Right ventricle myocardium superior (tissue), 1 donor: ENCODE measurements around the gene SUPT3H. TPM values are rescaled to one million over a fixed set of nuclear protein-coding genes. Genes with fewer than 3 reads are reported as not detected.
"Not testable (repeated sequence)": the region's sequence is repeated elsewhere in the genome, so short reads cannot be mapped to it uniquely, and the experiment has no call there.

Source experiments
- ATAC-seq: fragments of 200-7000 bp; cut with Tn5 transposase; one replicate; pipeline ENCODE4 v1.9.1; 2020; ENCODE audit warnings: mild to moderate bottlenecking; ENCODE audit not compliant: poor library complexity
- DNase-seq: peaks from one replicate; pipeline ENCODE4 v3.0.0-alpha.2; 2020
- intact Hi-C: fragments of 100-400 bp; cut with DNase I; formaldehyde crosslinking; loops from one replicate; pipeline ENCODE4 v1.11.2; 2022
- total RNA-seq: library from RNA; stranded (reverse); fragmentation: NEBNext Ultra II Directional; extraction: Animal tissue kit (Norgen Biotek cat#: 25700); gene quantifications from one replicate; pipeline ENCODE4 v1.2.1, GENCODE V29; 2021
- donor health status: DM: no; HTN: yes; CAD: no; lungs with severe emphysema.

Gene SUPT3H
- total RNA-seq, 1 donor from 2014 or later = 3.4 TPM

DNA sequence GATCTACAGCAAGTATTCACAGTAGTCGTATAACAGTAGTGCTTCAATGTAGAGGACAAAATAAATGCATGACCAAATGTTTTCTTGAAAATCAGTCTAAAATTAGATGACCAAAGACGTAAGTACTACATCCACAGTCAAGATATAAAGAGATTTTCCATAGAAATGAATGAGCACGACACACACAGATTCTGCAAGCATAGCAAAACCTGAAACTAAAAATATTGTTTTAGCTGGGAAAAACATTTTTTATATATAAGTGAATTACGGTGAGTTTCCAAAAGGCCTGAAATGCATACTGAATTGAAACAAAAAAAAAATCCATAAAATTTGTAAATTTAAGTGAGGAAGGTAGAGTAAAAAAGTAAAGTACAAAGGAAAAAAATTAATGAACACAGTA is 217.4 kb downstream of the SUPT3H start:
- intact Hi-C loops = no loop called here
- ATAC-seq = no peak
- DNase-seq = no peak

DNA sequence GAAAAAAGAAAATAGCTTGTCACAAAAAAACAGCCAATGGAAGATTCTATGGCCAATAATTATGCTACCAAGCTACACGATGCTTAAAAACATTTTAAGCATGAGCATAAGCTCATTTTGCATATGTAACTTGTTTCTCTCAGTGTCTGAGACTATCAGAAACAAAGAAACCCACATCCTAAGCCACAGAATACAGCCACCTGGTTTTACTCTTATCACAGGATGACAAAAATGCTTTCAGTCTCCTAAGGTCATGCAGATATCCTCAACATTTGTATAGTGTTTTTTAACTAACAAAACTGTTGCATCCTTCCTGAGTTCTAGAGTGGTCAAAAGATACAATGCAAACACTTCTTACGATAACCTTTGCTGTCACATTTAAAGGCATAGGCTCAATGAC is 221.7 kb downstream of the SUPT3H start:
- DNase-seq (no peak), ATAC-seq (no peak)
- intact Hi-C loops = no loop called here

DNA sequence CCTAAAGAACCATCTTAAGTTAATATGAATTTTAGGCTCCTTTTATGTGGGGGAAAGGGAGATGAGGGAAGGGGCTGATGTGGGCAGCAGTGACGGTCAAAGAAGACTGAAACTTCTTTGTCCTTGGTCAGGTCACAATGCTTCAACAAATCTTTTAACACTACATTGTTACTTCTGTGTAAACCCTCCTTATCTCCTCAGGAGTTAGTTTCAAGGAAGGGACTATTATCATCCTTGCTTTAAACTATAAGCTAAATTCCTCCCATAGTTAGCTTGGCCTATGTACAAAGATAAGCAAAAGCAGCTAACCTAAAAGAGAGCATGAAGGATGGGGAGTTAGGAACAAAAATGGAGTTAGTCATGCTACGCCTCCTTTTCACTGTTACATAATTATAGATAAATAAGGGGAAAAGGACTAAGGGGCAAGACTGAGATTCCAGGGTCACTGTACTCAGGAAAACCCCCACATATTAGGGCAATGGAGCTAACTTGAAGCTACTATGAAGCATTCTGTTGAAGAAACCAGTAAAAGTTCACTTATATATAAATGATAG is 222.3 kb downstream of the SUPT3H start:
- no peak for ATAC-seq
- DNase-seq = no peak
- intact Hi-C loops = no loop called here

DNA sequence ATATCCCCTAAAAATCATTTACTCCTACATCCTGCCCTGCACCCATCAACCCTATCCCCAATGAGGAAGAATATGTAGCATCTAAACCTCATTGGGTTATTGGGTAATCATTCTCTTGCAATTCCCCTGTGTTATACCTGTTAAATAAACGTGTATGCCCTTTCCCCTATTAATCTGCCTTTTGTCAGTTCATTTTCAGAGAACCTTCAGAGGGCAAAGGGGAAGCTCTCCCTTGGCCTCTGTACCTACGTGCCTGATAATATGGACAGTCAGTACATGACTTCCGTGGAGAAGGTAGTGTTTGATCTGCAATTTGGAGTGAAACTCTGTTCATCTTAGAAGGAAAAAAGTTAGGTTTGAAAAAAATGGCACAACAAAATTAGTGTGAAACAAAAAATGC is 223.1 kb downstream of the SUPT3H start:
- intact Hi-C loops = no loop called here
- no peak for DNase-seq
- no peak for ATAC-seq

DNA sequence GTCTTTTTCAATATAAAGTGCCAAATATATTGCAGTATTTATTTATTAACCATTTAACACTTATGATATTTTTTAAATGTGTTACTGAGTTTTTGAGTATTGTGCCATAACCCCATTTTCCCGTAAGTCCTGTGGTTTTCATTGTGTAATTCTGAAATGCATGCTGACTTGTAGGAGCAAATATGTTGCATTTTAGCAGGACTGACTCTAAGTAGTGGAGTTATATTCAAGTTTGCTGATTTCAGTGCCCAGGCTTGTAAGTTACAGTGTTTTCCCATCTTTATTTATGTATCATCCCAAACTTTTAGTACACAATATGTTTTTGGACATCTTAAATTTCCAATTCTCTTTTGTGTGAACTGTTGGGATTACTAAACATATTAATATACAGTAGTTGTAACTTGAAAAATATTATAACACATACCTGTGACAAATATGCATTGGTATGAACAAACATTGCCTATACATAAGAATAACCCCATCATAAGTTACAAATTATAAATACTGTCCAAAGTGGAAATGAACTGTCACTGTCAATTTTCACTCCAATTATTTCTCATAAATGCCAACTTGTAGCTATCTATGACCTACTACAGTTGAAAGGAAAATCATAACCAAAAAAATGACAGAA is 228.9 kb downstream of the SUPT3H start:
- ATAC-seq (no peak), DNase-seq (no peak)
- intact Hi-C loops = no loop called here

DNA sequence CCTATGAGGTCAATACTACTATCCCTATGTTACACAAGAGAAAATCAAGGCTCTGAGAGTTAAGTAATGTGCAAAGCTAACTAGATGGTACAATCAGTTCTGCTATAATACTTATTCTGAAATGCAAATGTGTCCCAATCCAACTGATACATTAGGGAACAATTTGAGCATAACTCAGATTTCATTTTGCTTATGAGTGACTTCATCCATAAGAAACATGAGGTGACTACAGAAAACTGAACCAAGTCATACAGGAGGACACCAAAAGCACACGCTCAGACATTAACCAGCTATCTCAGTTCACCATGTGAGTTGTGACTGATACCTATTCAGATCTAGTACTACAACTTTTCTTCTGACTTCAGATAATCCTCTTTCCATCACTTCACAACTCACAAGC is 229.5 kb downstream of the SUPT3H start:
- ATAC-seq (no peak), DNase-seq (no peak)
- intact Hi-C loops = no loop called here

DNA sequence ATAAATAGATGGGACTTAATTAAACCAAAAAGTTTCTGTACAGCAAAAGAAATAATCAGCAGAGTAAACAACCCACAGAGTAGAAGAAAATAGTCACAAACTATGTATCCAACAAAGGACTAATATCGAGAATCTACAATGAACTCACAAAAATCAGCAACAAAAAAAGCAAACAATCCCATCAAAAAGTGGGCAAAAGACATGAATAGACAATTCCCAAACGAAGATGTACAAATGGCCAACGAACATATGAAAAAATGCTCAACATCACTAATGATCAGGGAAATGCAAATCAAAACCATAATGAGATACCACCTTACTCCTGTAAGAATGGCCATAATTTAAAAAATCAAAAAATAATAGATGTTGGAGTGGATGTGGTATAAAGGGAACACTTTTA is 232.1 kb downstream of the SUPT3H start:
- intact Hi-C loops, ATAC-seq: not testable (repeated sequence)

DNA sequence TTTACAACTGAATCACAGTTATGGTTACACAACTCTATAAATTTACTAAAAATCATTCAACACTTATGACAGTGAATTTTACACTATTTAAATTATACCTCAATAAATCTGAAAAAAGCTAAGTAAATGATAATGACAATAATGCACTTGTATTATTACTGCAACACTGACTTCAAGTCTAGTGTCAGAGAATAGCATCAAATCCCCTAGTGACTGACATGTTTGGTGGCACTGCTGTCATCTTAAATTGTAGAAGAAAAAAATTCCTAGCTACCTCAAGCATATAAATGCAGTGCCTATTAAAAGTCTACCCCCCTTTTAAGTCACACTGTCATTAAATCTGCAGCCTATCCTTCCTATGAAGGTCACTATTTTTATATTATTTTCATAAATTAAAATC is 239.0 kb downstream of the SUPT3H start:
- intact Hi-C loops = no loop called here
- DNase-seq (no peak), ATAC-seq (no peak)

More for the DNA sequence above, 232.1 kb downstream of the SUPT3H start:
- not testable (repeated sequence) for DNase-seq

DNA sequence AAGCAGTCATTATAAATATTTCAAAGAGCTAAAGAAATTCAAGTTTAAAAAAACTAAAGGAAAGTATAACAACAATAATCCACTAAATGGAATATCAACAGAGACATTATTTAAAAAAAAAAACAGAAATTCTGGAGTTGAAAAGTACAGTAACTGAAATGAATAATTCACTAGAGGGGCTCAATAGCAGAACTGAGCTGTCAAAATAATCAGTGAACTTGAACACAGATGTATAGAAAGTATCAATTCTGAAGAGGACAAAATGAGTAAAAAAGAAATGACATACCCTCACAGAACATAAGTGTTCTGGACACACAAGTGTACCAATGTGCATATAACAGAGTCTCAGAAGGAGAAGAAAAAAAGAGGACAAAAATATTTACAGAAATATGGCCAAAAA is 241.2 kb downstream of the SUPT3H start:
- DNase-seq = no peak
- ATAC-seq = no peak
- intact Hi-C loops = no loop called here

DNA sequence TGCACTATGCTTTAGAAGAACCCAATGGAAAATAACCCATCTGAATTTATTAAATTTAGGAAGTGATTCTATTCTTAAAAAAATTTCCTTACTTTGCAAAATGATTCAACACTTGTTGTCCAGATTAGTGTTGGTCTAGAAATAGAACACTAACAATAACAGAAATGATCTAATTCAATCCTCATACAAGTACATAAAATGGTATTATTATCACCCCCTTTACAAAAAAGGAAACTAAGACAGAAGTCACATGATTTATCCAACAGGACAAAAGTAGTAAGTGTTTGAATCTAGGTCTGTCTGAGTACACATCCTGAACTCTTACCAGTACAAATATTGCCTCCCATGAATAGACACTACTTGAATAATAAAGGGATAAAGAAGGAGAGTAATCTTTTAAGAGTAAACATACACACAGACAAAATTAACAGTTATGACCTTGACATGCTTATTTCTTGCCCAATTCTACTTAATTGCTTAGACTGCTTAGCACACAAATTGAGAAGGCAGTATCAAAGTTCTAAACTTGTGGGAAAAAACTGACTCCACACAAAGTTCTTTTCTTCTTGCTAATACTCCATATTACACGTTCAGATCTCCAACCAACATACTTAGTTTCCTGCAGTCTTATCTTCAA is 245.0 kb downstream of the SUPT3H start:
- DNase-seq (no peak), ATAC-seq (no peak)
- intact Hi-C loops = no loop called here

DNA sequence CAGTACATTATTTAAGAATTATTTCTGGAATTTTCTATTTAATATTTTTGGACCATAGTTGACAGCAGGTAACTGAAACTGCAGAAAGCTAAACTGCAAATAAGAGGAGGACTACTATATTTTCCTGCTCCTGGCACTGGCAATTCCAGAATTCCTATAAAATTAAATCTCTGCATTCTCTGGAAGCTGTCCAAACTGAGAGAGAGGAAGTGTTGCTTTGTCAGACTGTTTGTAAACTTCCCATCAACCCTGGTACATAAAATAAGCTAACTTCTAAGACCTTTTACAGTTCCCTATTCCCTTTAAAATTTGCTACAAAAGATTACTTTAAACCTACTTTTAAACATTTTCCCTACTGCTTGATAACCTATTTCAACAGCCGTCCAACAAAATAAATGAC is 245.7 kb downstream of the SUPT3H start:
- no peak for ATAC-seq
- intact Hi-C loops = no loop called here

DNA sequence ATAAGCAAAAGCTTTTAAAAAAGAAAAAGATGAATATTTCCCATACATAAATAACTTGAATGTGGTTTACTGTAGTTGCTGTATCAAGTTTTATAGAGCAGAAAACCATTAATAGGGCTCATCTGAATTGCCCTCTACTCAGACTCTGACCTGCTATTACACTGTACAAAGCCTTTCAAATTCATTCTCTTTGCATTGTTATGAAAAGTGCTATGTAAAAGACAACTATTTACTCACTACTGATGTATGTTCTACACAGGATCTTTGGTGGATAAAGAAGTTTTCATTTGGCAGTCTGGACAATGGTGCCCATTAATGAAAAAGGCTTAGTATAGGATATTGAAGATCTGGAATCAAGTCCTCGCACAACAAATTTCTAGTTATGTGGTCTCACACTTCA is 248.7 kb downstream of the SUPT3H start:
- DNase-seq (no peak), ATAC-seq (no peak)
- intact Hi-C loops = no loop called here

More for the DNA sequence above, 245.7 kb downstream of the SUPT3H start:
- DNase-seq = no peak

DNA sequence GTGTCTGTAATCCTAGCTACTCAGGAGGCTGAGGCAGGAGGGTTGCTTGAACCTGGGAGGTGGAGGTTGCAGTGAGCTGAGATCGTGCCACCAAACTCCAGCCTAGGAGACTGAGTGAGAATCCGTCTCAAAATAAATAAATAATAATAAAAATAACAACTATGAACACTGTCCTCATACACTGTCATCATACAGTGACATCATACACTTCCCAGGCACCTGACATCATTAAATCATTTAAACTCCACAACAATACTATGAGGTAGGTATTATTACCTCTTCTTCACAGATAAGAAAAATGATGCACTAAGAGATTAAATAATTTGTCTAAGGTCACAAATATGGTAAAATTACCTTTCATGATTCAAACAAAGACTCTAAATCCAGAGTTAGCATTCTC is 250.5 kb downstream of the SUPT3H start:
- ATAC-seq = no peak

DNA sequence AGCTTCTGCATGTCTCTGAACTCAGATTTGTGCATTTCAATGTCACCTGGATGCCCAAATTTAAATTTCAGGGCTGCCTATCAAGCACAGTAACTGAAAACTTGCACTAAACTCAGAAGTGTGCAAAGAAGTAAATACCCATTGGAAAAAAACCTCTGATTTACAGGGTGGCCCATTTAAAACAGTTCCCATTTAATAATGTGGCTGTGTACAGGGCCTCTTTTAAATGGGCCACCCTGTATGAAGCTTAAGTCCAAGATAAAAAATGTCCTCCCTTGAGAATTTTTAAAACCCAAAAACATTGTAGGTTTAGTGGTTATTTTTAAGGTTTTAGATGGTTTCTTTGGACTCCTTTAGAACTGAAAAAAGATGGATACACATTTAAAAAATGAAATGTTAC is 251.7 kb downstream of the SUPT3H start:
- ATAC-seq = no peak

More for the DNA sequence above, 250.5 kb downstream of the SUPT3H start:
- intact Hi-C loops = no loop called here
- DNase-seq = no peak

DNA sequence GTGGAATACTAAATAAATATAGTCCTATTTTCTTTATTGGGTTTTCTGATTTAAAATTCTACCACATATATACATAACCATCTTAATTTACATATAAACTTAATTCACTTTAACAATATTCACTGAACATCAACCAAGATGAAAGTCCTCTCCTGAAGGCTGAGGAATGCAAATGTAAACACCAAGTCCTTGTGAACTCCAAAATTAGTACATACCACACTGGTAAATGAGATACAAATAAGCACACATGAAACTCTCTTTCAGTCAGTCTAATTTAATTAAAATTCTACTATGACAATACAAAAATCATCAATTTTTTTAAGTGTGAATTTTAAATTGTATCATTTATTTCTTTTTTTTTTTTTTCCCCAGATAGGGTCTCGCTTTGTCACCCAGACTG is 254.7 kb downstream of the SUPT3H start:
- intact Hi-C loops = no loop called here
- DNase-seq = no peak
- ATAC-seq = no peak

More for the DNA sequence above, 251.7 kb downstream of the SUPT3H start:
- DNase-seq = no peak
- intact Hi-C loops = no loop called here

DNA sequence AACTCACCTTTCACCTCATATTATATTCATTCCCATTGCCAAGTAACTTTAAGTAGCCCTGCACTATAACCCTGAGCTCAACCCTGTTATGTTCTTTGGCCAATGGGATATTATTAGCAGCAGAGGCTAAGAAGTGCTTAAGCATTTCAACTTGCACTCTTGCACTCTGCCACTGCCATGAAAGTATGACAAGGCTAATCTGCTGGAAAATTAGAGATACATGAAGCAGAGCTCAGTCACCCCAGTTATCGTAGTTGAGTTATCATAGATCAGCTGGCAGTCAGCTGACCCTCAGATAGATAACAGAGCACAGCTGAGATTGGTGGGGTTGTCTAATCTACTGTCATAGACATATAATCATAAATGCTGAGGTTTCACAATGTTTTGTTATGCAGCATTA is 259.0 kb downstream of the SUPT3H start:
- ATAC-seq (peak; percentile 91), DNase-seq (no peak)
- intact Hi-C loops = no loop called here

DNA sequence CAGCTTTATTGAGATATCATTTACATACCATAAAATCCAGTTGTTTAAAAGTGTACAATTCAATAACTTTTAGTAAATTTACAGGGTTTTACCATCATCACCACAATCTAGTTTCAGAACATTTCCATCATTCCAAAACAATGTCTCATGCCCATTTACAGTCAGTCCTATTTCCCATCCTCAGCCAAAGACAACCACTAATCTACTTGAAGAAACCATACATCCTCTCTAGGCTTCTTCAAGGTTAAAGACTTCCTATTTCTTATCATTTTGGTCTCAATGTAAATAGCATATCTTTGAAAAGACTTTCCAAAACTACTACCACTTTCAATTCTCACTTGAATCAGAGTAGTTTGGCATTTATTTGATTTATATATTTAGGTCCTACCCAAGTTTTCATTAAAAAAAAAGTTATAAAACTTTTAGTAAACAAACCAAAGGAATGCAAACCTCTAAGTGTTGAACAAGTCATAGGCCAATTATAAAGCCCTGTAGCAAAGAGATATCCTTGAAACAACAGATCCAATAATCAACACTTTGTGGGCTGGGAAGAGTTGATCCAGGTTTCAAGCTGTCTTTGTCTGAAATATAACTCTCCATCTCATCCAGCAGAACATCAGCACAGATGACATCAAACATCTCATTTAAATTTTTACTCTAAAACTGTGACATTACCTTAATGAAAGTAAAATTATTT is 260.9 kb downstream of the SUPT3H start:
- ATAC-seq (no peak), DNase-seq (no peak)
- intact Hi-C loops = no loop called here

DNA sequence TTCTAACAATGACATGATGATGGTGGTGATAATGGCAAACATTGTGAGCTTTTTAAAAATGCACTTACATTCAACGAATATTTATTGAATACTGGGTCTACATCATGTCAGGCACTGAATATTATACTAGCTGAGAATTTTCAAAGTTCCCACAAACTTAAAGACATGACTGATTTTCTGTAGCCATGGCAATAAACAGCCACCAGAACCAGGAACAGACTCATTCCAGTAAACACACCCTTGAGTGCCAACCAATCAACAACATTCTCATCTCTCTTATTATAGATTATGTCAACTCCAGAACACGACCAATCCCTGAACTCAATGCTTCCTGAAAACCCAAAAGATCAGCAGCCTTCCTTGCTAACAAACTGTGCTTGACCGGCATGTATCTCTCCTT is 262.0 kb downstream of the SUPT3H start:
- intact Hi-C loops = no loop called here
- ATAC-seq = no peak
- no peak for DNase-seq

DNA sequence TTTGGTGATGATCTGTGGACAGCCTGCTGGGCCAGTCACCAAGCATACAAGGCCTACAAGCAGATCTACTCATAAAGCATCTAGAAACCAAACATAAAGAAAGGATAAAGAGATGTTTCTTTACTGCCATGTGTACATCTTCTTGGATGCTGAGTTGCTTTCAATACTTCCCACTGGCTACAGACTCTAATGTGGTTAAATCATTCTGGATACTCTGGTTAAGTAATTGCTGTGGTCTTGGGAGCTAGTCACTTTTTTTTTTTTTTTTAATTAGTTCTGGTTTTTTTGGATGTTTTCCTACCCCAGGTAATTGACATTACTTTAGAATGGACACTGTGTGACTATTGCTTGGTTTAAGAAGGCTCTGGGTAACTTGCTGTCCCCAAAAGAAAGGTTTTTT is 265.0 kb downstream of the SUPT3H start:
- intact Hi-C loops = no loop called here
- ATAC-seq (no peak), DNase-seq (no peak)

DNA sequence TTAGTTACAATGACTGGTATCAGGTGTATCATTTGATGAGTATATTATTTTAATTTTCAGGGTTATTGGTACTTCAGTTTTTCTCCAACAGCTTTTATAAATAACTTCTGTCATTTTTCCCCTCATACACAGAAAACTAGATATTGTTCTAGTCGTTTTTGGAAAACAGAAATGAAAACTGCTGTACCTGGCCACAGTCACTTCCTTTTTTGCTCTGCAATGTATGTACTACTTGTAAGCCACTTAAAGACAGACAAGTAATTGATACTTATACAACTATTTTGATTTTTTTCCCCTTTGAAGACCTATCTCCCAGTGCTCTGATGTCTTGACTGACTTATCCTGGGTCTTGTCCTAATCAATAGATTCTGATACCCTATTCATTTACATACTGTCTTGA is 268.2 kb downstream of the SUPT3H start:
- intact Hi-C loops = no loop called here
- DNase-seq (no peak), ATAC-seq (no peak)
